GM03348 (cell line): ENCODE data around the gene IFTAP.
"Not testable (repeated sequence)": the region's sequence is repeated elsewhere in the genome, so short reads cannot be mapped to it uniquely, and the experiment has no call there.

Experiments
- DNase-seq: peaks from one replicate; pipeline ENCODE4 v3.0.0; 2012; ENCODE audit warnings: low spot score

IFTAP gene

GRCh38 chr11:36594316-36594989, at the start of gene IFTAP:
Gene IFTAP (plus strand): TSS chr11:36594502. CDS start chr11:36610104, 15,602 bp downstream.
- DNase-seq, result peak; percentile 91

GRCh38 chr11:36550385-36551115, 43.8 kb upstream of the IFTAP start:
- DNase-seq, result no peak

DNA sequence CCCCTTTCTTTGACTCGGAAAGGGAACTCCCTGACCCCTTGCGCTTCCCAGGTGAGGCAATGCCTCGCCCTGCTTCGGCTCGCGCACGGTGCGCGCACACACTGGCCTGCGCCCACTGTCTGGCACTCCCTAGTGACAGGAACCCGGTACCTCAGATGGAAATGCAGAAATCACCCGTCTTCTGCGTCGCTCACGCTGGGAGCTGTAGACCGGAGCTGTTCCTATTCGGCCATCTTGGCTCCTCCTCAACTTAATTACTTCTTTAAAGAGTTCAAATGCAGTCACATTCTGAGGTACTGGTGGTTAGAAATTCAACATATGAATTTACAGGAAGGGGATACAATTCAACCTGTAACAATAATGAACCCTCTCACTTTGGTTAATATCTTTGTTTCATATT, 36.9 kb upstream of the IFTAP start:
- DNase-seq, result not testable (repeated sequence)

DNA sequence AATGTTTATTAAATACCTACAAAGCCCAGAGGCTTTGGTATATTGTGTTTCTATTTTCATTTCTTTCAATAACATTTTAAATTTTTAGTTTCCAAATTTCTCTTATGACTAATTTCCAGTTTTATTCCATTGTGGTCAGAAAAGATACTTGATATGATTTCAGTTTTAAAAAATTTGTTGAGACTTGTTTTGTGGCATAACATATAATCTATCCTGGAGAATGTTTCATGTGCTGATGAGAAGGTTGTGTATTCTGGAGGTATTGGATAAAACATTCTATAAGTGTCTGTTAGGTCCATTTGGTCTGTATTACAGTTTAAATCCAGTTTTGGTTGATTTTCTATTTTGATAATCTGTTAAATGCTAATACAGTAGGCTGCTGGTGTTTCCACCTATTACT, 36.3 kb upstream of the IFTAP start:
- DNase-seq, result no peak

DNA sequence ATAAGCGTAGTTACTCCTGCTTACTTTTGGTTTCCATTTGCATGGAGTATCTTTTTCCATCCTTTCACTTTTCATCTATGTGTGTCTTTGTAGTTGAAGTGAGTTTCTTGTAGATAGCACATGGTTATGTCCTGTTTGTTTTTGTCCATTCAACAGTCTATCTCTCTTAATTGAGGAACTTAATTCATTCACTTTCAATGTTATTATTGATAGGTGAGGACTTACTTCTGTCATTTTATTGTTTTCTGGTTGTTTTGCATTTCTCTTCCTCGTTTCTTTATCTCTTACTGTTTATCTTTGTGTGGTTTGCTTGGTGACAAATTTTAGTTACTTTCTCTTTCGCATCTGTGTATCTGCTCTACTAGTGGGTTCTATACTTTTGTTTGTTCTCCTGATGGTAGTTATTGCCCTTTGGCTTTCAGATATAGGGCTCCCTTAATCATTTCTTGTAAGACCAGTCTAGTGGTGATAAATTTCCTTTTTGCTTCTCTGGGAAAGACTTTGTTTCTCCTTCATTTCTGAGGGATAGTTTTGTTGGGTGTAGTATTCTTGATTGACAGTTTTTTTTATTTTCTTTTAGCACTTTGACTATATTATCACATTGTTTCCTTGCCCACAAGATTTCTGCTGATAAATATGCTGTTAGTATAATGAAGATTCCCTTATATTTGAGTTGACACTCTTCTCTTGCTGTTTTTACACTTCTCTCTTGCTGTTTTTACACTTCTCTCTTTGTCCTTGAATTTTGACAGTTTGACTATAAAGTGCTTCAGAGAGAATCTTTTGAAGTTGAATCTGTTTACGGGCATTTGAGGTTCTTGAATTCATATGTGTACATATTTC, 35.5 kb upstream of the IFTAP start:
- DNase-seq, result no peak

GRCh38 chr11:36564376-36565030, 29.8 kb upstream of the IFTAP start:
- DNase-seq, result peak; percentile 69

- DNase-seq, result no peak
Measured at GRCh38 chr11:36565031-36565610, 29.2 kb upstream of the IFTAP start.

- DNase-seq, result no peak
Measured at GRCh38 chr11:36566407-36567053, 27.8 kb upstream of the IFTAP start.

GRCh38 chr11:36567694-36568093, 26.6 kb upstream of the IFTAP start, which contains the start of gene RAG1:
Gene RAG1 (plus strand): TSS chr11:36568007. CDS start chr11:36573305, 5,298 bp downstream.
- DNase-seq, result no peak

DNA sequence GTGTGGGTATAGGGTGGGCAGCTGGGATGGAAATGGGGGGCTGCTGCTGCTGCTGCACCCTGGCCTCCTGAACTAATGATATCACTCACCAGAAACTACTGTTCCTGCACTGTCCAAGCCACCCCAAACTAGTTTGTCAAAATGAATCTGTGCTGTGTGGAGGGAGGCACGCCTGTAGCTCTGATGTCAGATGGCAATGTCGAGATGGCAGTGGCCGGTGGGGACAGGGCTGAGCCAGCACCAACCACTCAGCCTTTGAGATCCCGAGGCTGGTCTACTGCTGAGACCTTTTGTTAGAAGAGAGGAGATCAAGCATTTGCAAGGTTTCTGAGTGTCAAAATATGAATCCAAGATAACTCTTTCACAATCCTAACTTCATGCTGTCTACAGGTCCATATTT, 25.2 kb upstream of the IFTAP start:
- no peak for DNase-seq

DNA sequence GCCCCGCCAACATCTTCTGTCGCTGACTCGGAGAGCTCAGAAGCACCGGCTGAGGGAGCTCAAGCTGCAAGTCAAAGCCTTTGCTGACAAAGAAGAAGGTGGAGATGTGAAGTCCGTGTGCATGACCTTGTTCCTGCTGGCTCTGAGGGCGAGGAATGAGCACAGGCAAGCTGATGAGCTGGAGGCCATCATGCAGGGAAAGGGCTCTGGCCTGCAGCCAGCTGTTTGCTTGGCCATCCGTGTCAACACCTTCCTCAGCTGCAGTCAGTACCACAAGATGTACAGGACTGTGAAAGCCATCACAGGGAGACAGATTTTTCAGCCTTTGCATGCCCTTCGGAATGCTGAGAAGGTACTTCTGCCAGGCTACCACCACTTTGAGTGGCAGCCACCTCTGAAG, 19.8 kb upstream of the IFTAP start:
- no peak for DNase-seq

GRCh38 chr11:36577373-36577772, 16.9 kb upstream of the IFTAP start:
- DNase-seq, result no peak

GRCh38 chr11:36577859-36578258, 16.4 kb upstream of the IFTAP start:
- peak; percentile 23 for DNase-seq

DNA sequence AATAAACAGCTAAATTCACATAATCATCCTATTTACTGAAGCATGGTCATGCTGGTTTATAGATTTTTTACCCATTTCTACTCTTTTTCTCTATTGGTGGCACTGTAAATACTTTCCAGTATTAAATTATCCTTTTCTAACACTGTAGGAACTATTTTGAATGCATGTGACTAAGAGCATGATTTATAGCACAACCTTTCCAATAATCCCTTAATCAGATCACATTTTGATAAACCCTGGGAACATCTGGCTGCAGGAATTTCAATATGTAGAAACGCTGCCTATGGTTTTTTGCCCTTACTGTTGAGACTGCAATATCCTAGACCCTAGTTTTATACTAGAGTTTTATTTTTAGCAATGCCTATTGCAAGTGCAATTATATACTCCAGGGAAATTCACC, 15.8 kb upstream of the IFTAP start:
- no peak for DNase-seq

DNA sequence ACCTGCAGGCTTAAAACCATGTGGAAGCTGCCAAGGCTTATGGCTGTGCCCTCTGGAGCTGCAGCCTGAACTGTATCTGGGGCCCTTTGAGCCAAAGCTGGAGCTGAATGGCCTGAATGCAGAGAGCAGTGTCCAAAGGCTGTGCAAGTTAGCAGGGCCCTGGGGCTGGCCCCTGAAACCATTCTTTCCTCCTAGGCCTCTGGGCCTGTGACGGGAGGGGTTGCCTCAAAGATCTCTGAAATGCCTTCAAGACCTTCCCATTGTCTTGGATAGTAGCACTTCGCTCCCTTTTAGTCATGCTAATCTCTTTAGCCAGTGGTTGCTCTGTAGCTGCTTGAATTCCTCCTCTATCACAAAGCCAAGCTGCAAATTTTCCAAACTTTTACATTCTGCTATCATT, 12.8 kb upstream of the IFTAP start:
- DNase-seq, result no peak

GRCh38 chr11:36583667-36584066, 10.6 kb upstream of the IFTAP start:
- no peak for DNase-seq

- no peak for DNase-seq
Measured at GRCh38 chr11:36586543-36586942, 7.8 kb upstream of the IFTAP start.

GRCh38 chr11:36588099-36588498, 6.2 kb upstream of the IFTAP start:
- DNase-seq, result no peak

DNA sequence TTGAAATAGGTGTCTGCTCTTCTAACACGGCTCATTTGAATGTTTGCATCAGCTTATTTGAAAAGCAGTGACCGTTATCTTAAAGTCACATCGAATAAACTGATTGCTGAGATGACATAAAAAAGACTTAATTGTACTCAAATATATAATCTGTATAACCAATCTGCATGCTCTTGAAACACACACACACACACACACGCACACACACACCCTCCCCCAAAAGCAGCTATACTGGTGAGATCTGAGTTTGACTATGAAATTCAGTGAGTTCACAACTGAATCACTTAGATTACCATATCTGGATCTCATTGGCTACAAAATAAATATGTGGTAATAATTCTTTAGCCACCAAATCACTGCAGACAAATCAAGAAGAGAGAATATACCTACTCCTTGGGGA, 3.8 kb upstream of the IFTAP start:
- DNase-seq, result no peak

DNA sequence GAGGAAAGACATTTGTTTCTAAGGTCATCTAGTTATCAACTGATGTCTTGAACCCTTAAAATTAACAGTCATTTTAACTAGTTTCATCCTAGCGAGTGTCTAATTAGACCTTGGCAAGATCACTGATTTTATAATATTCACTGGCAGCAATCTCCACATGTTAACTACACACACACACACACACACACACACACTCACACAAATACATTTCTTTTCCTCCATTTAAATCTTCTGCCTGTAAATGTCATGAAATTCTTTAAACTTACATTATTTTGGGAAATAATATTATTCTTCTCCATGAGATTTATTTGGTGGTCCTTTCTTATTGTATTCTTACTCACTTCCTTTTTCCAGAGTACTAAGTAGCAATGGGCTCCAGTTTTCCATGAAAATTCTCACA, 2.9 kb upstream of the IFTAP start:
- DNase-seq, result no peak

- DNase-seq, result no peak
Measured at GRCh38 chr11:36596880-36597279, 2.6 kb downstream of the IFTAP start.
